Posterior vena cava (tissue), 2 donors: ENCODE data around the gene CCL17. TPM values are rescaled to one million over a fixed set of nuclear protein-coding genes. Genes with fewer than 3 reads are reported as not detected.

Experiments
- DNase-seq: peaks from one replicate; pipeline ENCODE4 v3.0.0-alpha.2; 2020; ENCODE audit warnings: low spot score
- intact Hi-C, 2 donors: fragments of 100-400 bp; cut with DNase I; formaldehyde crosslinking; loops; one replicate each; pipeline versions ENCODE4 v1.14.1 to v1.14.2; 2022 to 2023
- total RNA-seq, 2 donors: library from RNA; stranded (reverse); fragmentation: NEBNext Ultra II Directional; extraction: Animal tissue kit (Norgen Biotek cat#: 25700); gene quantifications; one replicate each; pipeline ENCODE4 v1.2.1, GENCODE V29; 2021
- donor health status: DM: yes; HTN: yes; CAD: no.
- donor health status: DM: yes; HTN: yes; CAD: no.

CCL17 gene
- total RNA-seq, 2 donors from 2014 or later, result not detected

GRCh38 chr16:57462209-57462977 lies 57.8 kb downstream of the CCL17 start, which contains the start of gene POLR2C:
TSS of gene POLR2C (plus strand) at chr16:57462679. CDS start at chr16:57462725, 46 bp downstream.
- intact Hi-C loops, result loop anchor here in 1 of 2 donors (5.0 kb wide), 1 partner anchor 55 kb away; no protein-coding TSS in a partner anchor
- peak; percentile 97 for DNase-seq

GRCh38 chr16:57462978-57463362 lies 58.4 kb downstream of the CCL17 start:
- no peak for DNase-seq
- intact Hi-C loops, result loop anchor here in 1 of 2 donors (5.0 kb wide), 1 partner anchor 54 kb away; no protein-coding TSS in a partner anchor

- intact Hi-C loops, result loop anchor here in 1 of 2 donors (5.0 kb wide), 1 partner anchor 53 kb away; no protein-coding TSS in a partner anchor
- no peak for DNase-seq
Observed at GRCh38 chr16:57464523-57464922, 60.0 kb downstream of the CCL17 start.

Other genes with a start within 250 kb of the CCL17 start
- 10 to 100 TPM; 56.0 to 56.1 TPM for gene PSME3IP1, start 218.7 kb upstream of the CCL17 start, total RNA-seq
- 10 to 100 TPM; 26.8 to 27.6 TPM for gene RSPRY1, start 218.4 kb upstream of the CCL17 start, total RNA-seq
- 10 to 100 TPM; 48.4 to 49.6 TPM for gene ARL2BP, start 159.5 kb upstream of the CCL17 start, total RNA-seq
- gene PLLP, start 120.1 kb upstream of the CCL17 start, total RNA-seq, result 1 to 10 TPM; 1.7 to 3.8 TPM
- under 1 TPM; 0.19 to 0.46 TPM for gene CCL22, start 46.0 kb upstream of the CCL17 start, total RNA-seq
- 10 to 100 TPM; 36.2 to 45.2 TPM for gene CX3CL1, start 32.3 kb upstream of the CCL17 start, total RNA-seq
- 10 to 100 TPM; 23.5 to 33.4 TPM for gene CIAPIN1, start 42.6 kb downstream of the CCL17 start, total RNA-seq
- gene COQ9, start 42.7 kb downstream of the CCL17 start, total RNA-seq, result 10 to 100 TPM; 30.1 to 39.6 TPM
- 10 to 100 TPM; 39.4 to 40.3 TPM for gene POLR2C, start 57.9 kb downstream of the CCL17 start, total RNA-seq
- 10 to 100 TPM; 29.2 to 31.1 TPM for gene DOK4, start 81.7 kb downstream of the CCL17 start, total RNA-seq
- gene CCDC102A, start 131.8 kb downstream of the CCL17 start, total RNA-seq, result 10 to 100 TPM; 16.9 to 18.3 TPM
- under 1 TPM; 0.05 to 0.32 TPM for gene ADGRG5, start 137.9 kb downstream of the CCL17 start, total RNA-seq
- 10 to 100 TPM; 28.0 to 28.5 TPM for gene ADGRG1, start 223.9 kb downstream of the CCL17 start, total RNA-seq